ENCODE data around the gene LOC101059915.

Gene LOC101059915

DNA sequence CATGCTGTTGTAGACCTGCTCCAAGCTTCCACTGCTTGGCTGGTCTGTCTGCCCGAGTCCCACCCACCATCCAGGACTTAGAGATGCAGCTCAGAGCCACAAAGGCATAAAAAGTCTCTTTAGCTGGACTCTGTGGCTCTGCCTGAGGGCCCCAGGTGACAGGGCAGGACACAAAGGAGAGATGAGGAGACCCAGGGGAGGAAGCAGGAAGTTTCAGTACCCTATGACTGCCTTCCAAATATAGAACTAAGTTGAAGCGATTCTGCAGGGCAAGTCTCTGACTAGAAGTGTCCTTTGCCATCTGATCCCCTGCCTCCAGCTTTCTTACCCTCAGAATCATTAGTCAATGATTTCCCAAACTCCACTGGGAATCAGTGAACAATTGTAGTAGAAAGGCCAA is 37.9 kb upstream of the LOC101059915 start:
- Histone ChIP-seq H3K9me3 (ENCODE audit: control insufficient read depth, low read depth, low read length) (peaks cover 37% of the 10 kb centered on the region), H2AK5ac (ENCODE audit: insufficient read length, low read length) (no peak overlapping the region), H3K4me2 (ENCODE audit: insufficient read depth, insufficient read length, low read length) (no peak overlapping the region), H3T11ph (ENCODE audit: low read length) (no peak overlapping the region), H3K14ac (ENCODE audit: insufficient read depth, low read length) (no peak overlapping the region), H2BK20ac (ENCODE audit: low read depth, low read length, poor library complexity, severe bottlenecking) (no peak overlapping the region), H3K4ac (ENCODE audit: low read depth, low read length) (no peak overlapping the region), H3K9ac (ENCODE audit: extremely low read depth, insufficient read length, low read length) (no peak overlapping the region), H2BK120ac (ENCODE audit: low read depth, low read length, poor library complexity, severe bottlenecking) (no peak overlapping the region), H3K23me2 (ENCODE audit: insufficient read length, low read depth, low read length, poor library complexity, severe bottlenecking) (no peaks in the 10 kb centered on the region), H2AFZ (ENCODE audit: low read length) (no peak overlapping the region), H3K27ac (ENCODE audit: insufficient read length, low read depth, low read length) (no peak overlapping the region), H3K56ac (ENCODE audit: insufficient read length, low read depth, low read length) (no peak overlapping the region), H3K79me1 (ENCODE audit: insufficient read depth, low read depth, low read length, poor library complexity, severe bottlenecking) (no peaks in the 10 kb centered on the region), H4K91ac (ENCODE audit: insufficient read length, low read depth, low read length) (no peak overlapping the region), H2BK12ac (ENCODE audit: insufficient read length, low read depth, low read length) (no peak overlapping the region), H3K23ac (ENCODE audit: insufficient read length, low read depth, low read length) (no peak overlapping the region), H3K18ac (ENCODE audit: insufficient read length, low read depth, low read length) (no peak overlapping the region), H4K8ac (replicated peaks; ENCODE audit: insufficient read length, low read depth, low read length) (no peak overlapping the region), H4K20me1 (ENCODE audit: control insufficient read depth, insufficient read depth, insufficient read length) (no peaks in the 10 kb centered on the region), H3K79me2 (ENCODE audit: insufficient read depth, low read length) (no peaks in the 10 kb centered on the region), H2BK15ac (ENCODE audit: low read depth, low read length) (no peak overlapping the region), H3K27me3 (ENCODE audit: insufficient read depth, low read length) (no peaks in the 10 kb centered on the region), H2BK5ac (ENCODE audit: insufficient read length, low read length) (no peak overlapping the region), H3K4me1 (ENCODE audit: insufficient read depth, low read length) (no peaks in the 10 kb centered on the region), H4K5ac (ENCODE audit: insufficient read length, low read depth, low read length) (no peak overlapping the region)
- Mint-ChIP-seq H3K36me3 (ENCODE audit: insufficient read depth in 1 of 3, low read depth in 3 of 3) (peaks cover 0 to 4% (median 2%) of the 10 kb centered on the region in 3 experiments; a peak in 3 of 7 replicates), H3K27me3 (ENCODE audit: low read depth) (no peaks in the 10 kb centered on the region), H3K4me1 (peaks cover 2 to 3% of the 10 kb centered on the region in 2 experiments; a peak in 1 of 4 replicates), H3K27ac (no peak overlapping the region), H3K9me3 (peaks cover 70 to 75% of the 10 kb centered on the region in 2 experiments), H3K4me3 (no peak overlapping the region)
- TF ChIP-seq CTCF (conservative IDR thresholded peaks at IDR 0.05), result no peak
- DNase-seq, result no peak
- no CpG with 5 or more reads among the region's 2 CpGs for WGBS (ENCODE audit: extremely low coverage, insufficient read length, low lambda C conversion rate)
